Cardiac septum (tissue), 1 donor: ENCODE data around the gene SMTNL2. TPM values are rescaled to one million over a fixed set of nuclear protein-coding genes. Genes with fewer than 3 reads are reported as not detected.
A peak's percentile ranks its signal among the peaks of the same experiment; 100 is the strongest.

Experiments
- DNase-seq: peaks from one replicate; pipeline ENCODE4 v3.0.0-alpha.2; 2020; ENCODE audit warnings: low spot score
- intact Hi-C: fragments of 100-400 bp; cut with DNase I; formaldehyde crosslinking; loops from one replicate; pipeline ENCODE4 v1.14.0; 2022
- total RNA-seq: library from RNA; stranded (reverse); fragmentation: NEBNext Ultra II Directional; extraction: Animal tissue kit (Norgen Biotek cat#: 25700); gene quantifications from one replicate; pipeline ENCODE4 v1.2.1, GENCODE V29; 2021
- donor health status: DM: no; HTN: no; CAD: no.

The SMTNL2 gene
- total RNA-seq, 1 donor from 2014 or later: 8.1 TPM

DNA sequence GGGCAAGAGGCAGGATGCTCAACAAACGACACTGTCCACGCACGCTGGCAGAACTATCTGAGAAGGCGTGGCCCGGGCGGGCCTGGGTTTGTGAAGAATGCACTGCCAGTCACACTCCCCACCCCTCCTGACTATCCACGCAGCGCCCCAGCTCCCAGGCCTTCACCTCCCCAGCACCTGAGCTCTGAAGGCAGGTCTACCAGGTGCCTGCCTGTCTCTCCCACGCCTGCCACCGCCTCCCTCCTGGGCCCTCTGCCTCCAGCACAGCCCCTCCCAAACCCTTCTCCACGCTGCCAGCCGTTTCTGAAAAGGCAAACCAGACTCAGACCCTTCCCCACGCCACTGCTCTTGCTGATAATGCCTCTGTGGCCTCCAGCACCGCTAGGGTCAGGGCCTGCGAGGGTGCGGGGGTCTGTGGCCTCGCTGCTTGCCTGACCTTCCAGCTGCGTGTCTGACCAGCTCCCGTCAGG, 40.7 kb upstream of the SMTNL2 start:
- intact Hi-C loops: loop anchor here (5.0 kb wide), 1 partner anchor 121 kb away; no protein-coding TSS in a partner anchor
- no peak for DNase-seq

- intact Hi-C loops: loop anchor here (5.0 kb wide), 1 partner anchor 122 kb away; no protein-coding TSS in a partner anchor
- no peak for DNase-seq
These were observed 40.0 kb upstream of the SMTNL2 start for GRCh38 chr17:4544135-4544950.

GRCh38 chr17:4544951-4545216, 39.4 kb upstream of the SMTNL2 start:
- DNase-seq: no peak

GRCh38 chr17:4545217-4545951, 38.9 kb upstream of the SMTNL2 start:
- intact Hi-C loops: no loop called here
- no peak for DNase-seq

More at GRCh38 chr17:4544951-4545216, 39.4 kb upstream of the SMTNL2 start:
- intact Hi-C loops: loop anchor here (5.0 kb wide), 1 partner anchor 123 kb away; no protein-coding TSS in a partner anchor

- intact Hi-C loops: no loop called here
- no peak for DNase-seq
These were observed 37.0 kb upstream of the SMTNL2 start for GRCh38 chr17:4547118-4547906.

- DNase-seq: no peak
- intact Hi-C loops: no loop called here
These were observed 36.3 kb upstream of the SMTNL2 start for GRCh38 chr17:4548061-4548461.

- no peak for DNase-seq
- intact Hi-C loops: no loop called here
These were observed 35.4 kb upstream of the SMTNL2 start for GRCh38 chr17:4548721-4549531.

DNA sequence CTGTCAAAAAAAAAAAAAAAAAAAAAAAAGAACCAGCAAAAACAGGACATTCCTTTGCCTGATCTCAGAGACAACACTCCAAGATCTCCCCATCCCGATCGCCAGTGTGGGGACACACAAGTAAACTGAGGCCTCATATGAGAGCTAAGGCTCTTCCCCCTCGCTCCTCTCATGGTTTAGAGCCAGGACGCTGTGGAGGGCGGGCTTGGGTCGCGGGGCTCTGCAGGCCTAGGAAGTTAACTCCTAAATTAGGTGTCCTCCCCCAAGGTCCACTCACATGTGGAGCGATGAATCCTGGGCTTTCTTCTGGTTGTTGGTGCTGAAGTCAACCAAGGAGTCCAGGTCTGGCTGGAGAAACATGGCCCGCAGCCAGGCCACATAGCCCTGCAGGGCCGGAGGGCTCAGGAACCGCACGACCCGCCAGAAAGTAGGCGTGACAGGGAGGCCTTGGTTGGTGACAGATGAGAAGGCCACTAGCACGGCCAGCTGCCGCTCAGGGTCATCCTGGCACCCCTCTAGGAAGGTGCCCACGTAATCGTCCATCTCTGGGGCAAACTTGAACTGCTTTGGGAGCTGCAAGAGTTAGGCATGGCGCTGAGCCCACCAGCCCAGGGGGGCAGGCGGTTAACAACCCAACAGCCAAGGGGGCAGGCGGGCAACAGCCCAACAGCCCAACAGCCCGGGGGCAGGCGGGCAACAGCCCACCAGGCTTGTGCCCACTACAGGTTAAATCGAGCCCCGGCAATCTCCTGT, 34.4 kb upstream of the SMTNL2 start:
- intact Hi-C loops: no loop called here
- DNase-seq: no peak

DNA sequence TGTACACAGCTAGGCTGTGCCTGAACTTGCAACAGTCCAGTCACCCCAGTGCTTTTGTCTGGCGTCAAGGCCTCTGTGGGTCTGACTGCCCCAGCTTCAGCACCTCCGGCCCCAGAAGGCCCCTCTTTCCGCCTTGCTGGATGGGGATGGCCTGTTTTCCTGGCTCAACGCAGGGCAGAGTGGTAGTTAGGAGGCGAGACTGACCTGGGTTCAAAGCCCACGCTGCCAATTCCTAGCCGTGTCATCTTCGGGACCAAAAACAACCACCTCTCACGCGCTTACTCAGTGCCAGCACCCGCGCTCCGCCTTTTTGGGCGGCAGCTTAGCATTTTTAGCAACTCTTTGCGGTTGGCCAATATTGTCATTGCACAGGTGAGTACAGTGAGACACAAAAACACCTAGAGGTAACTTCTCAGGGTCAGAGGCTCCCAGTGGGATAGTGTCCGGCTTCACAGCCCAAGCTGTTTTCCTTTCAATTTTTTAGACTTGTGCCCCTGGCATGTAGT, 33.7 kb upstream of the SMTNL2 start:
- intact Hi-C loops: no loop called here
- DNase-seq: no peak

DNA sequence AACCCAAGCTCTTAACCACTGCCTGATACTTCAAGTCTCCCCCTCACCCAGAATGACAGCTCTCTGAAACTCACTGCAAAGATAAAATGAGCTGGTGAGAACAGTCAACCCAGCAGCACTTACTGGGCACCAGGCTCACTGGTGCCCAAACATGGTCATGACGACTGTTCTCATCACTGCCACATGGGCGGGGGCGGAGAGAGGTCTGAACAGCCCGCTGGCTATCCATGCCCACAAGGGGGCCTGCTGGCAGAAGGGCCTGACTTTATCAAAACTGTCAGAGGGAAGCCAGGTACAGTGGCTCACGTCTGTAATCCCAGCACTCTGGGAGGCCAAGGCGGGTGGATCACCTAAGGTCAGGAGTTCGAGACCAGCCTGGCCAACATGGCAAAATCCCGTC, 33.2 kb upstream of the SMTNL2 start:
- no peak for DNase-seq
- intact Hi-C loops: no loop called here

- no peak for DNase-seq
These were observed 32.4 kb upstream of the SMTNL2 start for GRCh38 chr17:4551796-4552525.

GRCh38 chr17:4553669-4554068, 30.7 kb upstream of the SMTNL2 start:
- no peak for DNase-seq
- intact Hi-C loops: no loop called here

More at GRCh38 chr17:4551796-4552525, 32.4 kb upstream of the SMTNL2 start:
- intact Hi-C loops: no loop called here

- DNase-seq: no peak
- intact Hi-C loops: no loop called here
These were observed 29.8 kb upstream of the SMTNL2 start for GRCh38 chr17:4554441-4554996.

DNA sequence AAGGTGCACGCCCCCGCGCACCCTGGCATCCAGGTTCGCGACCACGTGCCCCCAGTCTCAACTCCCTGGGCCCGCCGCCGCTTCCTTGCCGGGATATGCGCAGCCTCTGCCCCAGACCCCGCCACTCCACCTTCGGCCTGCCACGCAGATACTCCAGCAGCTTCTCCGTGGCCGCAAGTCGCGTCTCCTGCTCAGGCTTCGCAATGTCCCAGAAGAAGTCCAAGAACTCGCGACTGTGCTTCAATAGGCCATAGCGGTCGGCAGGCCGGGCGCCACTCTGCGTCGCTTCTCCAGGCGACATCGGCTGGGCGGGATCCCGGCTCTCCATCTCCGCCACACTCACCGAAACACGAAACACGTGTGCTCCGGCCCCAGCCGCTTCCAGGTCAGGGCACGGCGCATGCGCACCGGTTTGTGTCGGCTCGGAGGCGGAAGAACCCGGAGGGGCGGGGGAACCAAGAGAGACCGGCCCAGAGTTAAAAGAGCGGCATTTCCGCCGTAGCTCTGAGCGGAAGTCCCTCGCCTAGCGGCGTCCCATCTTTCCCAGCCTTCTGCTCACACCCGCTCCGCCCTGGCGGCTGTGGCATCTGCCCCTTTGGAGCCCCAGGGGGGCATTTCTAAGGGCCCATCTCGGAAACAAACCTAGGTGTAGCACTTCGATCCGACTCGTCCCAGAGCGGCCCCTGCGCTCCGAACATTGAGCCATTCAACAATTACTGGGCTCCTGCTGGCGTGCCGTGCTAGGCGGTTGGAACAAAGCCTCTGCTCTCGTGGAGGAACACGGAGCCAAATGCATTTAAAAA, 29.1 kb upstream of the SMTNL2 start, which contains the start of gene MYBBP1A:
Gene MYBBP1A, minus strand, starts transcription at position 388 of the 803 bp plus-strand sequence. Its CDS starts 60 bp downstream, at position 328.
- peak; percentile 98 for DNase-seq
- intact Hi-C loops: loop anchor here (5.0 kb wide), 1 partner anchor 133 kb away; no protein-coding TSS in a partner anchor

GRCh38 chr17:4555873-4556759, 28.2 kb upstream of the SMTNL2 start:
- no peak for DNase-seq

More at GRCh38 chr17:4555873-4556759, 28.2 kb upstream of the SMTNL2 start:
- intact Hi-C loops: loop anchor here (5.0 kb wide), 1 partner anchor 134 kb away; no protein-coding TSS in a partner anchor
